GM21529 (cell line): ENCODE results near the gene CLRN1.

ENCODE experiments used
- ATAC-seq: cut with Tn5 transposase; IDR thresholded peaks from one replicate; pipeline ENCODE4 v1.9.1; 2021; ENCODE audit not compliant: unreplicated experiment

CLRN1 gene

GRCh38 chr3:150978566-150979148 lies 6.1 kb upstream of the CLRN1 start:
- no peak for ATAC-seq

GRCh38 chr3:150975992-150976368 lies 3.5 kb upstream of the CLRN1 start:
- ATAC-seq, result no peak

- no peak for ATAC-seq
Measured at GRCh38 chr3:150975086-150975991, 2.8 kb upstream of the CLRN1 start.

GRCh38 chr3:150970665-150971324 lies 1.7 kb downstream of the CLRN1 start:
- no peak for ATAC-seq

DNA sequence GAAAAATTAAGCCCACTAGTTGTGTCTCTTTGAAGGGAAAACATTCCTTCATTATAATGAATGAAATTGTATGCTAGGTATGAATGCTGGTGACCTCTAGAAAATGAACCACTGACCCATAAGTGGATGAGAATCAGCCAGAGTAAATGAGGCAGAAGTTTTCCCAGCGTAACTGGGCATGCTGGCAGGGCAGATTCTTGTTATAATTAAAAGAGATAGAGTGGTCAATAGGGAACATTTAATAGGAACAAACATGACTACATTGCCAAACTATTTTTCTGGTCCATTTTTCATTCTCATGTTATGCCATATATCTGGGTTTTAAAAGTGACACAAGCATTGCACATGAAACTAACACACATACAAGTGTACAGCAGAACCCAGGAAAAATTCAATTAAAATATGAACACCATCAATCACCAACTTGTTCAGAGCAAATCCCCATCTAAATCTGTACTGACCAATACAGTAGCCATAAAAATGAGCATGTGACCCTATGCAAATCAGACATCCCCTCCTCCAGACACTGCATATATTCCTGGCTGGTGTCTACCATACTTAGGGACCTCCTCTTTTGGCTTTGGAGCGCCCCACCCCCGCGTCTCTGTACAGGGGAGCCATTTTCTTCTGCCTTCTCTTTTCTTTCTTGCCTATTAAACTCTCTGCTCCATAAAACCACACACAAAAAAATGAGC lies 4.0 kb downstream of the CLRN1 start:
- ATAC-seq, result no peak

DNA sequence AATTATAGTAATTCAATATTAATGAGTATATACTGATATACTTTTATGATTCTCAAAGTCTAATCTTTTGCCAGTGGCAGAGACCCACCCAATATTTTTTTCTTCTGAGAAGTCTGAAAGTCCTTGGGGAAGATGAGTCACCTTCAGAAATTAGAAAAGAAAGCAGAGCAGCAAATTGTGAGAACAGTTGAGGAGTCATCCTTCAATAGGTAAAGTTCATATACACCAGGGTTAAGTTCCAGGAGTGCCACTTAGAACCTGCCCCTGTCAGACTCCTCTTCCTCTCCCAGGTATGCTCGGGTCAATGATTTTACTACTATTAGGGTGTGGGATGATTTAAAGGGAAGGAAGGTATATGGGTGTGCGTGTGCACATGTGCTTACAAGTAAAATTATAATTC lies 7.1 kb downstream of the CLRN1 start:
- ATAC-seq, result no peak

GRCh38 chr3:150961949-150962348 lies 10.6 kb downstream of the CLRN1 start:
- no peak for ATAC-seq

GRCh38 chr3:150960708-150961684 lies 11.5 kb downstream of the CLRN1 start:
- ATAC-seq, result no peak

- no peak for ATAC-seq
Measured at GRCh38 chr3:150958683-150959082, 13.8 kb downstream of the CLRN1 start.

GRCh38 chr3:150956376-150956775 lies 16.2 kb downstream of the CLRN1 start:
- ATAC-seq, result no peak

GRCh38 chr3:150951923-150952322 lies 20.6 kb downstream of the CLRN1 start:
- no peak for ATAC-seq

DNA sequence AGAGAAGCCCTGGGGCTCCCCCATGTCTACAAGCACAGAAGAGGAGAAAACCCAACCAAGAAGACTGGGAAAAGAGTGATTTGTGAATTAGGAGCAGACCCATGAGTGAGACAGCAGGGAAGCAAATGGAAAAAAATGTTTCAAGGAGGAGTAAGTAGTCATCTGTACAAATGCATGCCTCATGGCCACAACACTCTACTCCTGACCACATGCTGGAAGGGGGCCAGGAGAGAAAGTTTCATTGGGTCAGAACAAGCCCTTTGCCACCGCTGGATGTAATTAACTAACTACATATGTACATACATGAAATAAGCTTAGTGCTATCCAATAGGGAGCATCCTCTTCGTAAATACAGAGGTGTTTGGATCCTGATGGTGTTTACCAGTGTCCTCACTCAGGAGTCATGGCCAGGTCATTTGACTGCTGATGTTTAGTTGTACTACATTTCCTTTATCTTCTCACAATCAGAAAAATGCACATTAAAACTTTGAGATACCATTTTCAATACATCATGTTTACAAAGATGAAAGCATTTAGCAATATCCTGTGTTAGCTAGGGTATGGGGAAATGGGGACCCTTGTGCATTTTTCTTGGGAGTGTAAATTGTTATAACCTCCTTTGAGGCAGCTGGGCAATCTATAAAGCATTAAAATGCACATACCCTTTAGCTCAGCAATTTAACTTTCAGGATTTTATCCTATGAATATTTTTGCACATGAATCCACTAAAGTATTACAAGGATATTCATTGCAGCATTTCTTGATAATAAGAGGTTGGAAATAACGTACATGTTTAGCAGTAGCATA lies 27.1 kb downstream of the CLRN1 start:
- ATAC-seq, result no peak

DNA sequence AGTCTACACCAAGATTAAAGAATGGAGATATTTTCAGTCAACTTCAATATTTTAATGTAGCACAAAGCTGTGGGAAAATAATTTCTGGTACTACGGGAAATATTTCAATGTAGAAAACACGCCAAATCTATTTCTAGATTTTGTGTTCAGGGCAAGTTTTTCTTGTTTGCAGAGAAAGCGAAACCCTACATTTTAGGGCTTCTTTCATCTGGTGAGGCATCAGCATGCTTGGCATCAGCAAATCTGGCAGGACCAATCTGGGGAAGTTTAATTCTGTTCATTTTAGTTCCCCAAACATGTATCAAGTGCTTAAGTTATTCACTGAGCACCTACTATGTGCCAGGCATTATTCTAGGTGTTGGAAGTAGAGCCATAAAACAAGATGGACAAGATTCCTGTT lies 30.3 kb downstream of the CLRN1 start:
- no peak for ATAC-seq

DNA sequence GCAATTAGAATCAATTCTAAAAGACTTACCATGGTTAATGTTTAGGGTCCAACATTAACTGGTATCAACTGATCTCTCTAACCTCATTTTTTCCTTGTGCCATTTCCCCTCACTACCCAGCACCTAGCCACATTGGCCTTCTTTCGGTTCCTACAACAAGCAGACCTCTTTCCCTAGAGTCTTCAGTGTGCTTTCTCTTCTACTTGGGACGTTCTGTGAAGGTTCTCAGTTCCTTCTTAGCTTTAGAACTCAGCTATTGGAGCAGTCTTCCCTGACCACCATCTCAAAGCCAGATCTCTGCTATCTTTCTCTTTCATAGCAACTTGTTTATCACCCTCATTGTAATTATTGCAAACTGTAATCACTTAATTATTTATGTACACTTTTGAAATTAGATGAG lies 35.8 kb downstream of the CLRN1 start:
- ATAC-seq, result peak; percentile 90

GRCh38 chr3:150933473-150933995 lies 39.0 kb downstream of the CLRN1 start:
- no peak for ATAC-seq

DNA sequence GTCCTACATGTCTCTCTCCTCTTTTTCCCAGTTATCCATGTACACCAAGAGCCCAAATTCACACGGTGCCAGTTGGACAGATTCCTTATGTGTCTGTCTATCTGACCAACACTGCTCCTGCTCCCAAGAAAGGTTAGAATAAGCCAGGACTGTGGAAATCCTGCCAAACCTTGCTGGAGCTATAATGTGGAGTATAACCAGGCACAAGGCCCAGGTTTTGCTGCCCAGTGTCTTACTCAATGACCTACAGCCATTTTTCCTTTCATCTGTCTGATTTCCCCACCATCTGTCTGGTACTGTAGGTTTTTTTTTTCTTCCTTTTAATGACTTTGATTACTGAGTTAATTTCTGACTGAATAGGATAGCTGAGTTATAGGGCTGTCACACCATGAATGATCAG lies 40.8 kb downstream of the CLRN1 start:
- ATAC-seq, result no peak

DNA sequence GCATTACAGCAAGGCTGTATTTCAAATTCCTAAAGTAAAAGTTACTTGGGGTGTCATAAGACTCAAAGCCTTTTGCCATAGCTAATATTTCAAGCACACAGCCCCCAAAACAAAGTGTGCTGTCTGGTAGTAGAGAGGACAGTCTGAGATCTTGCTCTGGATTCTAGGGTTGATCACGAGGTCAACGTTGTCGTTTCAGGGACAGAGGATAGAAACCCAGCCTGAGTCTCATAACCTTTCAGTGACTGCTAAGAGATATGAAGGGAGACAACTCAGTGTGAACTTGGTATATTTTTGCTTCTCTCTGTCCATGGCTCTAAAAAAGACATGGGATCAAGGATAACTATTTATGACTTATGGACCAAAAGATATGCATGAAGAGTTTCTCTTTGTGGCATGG lies 41.7 kb downstream of the CLRN1 start:
- no peak for ATAC-seq

DNA sequence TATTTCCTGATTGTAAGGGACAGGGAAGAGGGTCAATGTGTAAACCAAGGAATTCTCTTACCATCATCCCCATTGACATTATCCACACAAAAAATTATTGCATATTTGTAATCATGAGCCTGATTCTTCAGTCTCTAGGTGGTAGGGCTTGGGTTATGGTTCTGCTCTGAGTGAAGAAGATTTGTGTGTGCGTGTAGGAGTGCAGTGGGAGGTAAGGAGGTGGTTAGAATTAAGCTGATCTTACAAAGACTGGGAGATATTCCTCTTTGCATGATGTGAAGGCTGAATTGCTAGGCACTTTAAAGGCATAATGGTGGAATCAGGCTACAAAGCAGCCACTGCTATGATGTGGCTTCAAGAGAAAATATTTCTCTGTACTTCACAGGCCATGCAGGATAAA lies 44.3 kb downstream of the CLRN1 start:
- ATAC-seq, result no peak

DNA sequence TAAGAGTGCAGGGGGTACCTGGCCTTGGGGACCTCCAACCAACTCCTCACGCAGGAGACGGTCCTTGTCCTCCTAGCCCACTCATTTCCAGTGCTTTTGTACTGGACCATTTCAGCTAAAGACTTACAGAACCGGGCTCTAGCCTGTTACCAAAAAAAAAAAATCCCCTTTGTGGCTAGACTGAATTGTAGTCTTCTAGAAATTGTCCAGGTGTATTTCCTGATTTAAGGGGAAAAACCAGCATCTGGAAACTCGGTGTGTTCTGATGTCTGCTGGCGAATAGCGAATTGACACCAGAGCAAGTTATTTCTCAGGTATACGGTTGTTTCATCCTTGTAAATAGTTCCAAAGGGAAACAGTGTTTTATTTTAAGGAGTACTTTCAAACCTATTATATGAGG lies 46.2 kb downstream of the CLRN1 start:
- ATAC-seq, result no peak
